Left hindlimb (tissue), 1 donor: ENCODE data around the gene KIFAP3.
A peak's percentile ranks its signal among the peaks of the same experiment; 100 is the strongest.
"Not testable (repeated sequence)": the region's sequence is repeated elsewhere in the genome, so short reads cannot be mapped to it uniquely, and the experiment has no call there.

Source experiments
- DNase-seq: peaks from one replicate; pipeline ENCODE4 v3.0.0-alpha.2; 2018

The KIFAP3 gene

GRCh38 chr1:170061676-170062075 is 12.8 kb downstream of the KIFAP3 start:
- not testable (repeated sequence) for DNase-seq

GRCh38 chr1:170060015-170060520 is 14.4 kb downstream of the KIFAP3 start:
- not testable (repeated sequence) for DNase-seq

GRCh38 chr1:170049176-170049800 is 25.2 kb downstream of the KIFAP3 start:
- DNase-seq = no peak

GRCh38 chr1:170048515-170048914 is 26.0 kb downstream of the KIFAP3 start:
- DNase-seq = no peak

GRCh38 chr1:170044187-170044586 is 30.3 kb downstream of the KIFAP3 start:
- no peak for DNase-seq

GRCh38 chr1:170041423-170042192 is 32.9 kb downstream of the KIFAP3 start:
- DNase-seq = no peak

- no peak for DNase-seq
Measured at GRCh38 chr1:170032531-170033280, 41.8 kb downstream of the KIFAP3 start.

GRCh38 chr1:170030212-170030611 is 44.3 kb downstream of the KIFAP3 start:
- no peak for DNase-seq

- DNase-seq = no peak
Measured at GRCh38 chr1:170027760-170028159, 46.7 kb downstream of the KIFAP3 start.

- DNase-seq = no peak
Measured at GRCh38 chr1:170020859-170021258, 53.6 kb downstream of the KIFAP3 start.

- DNase-seq = no peak
Measured at GRCh38 chr1:170017478-170017877, 57.0 kb downstream of the KIFAP3 start.

- DNase-seq = no peak
Measured at GRCh38 chr1:170012920-170013319, 61.6 kb downstream of the KIFAP3 start.

- no peak for DNase-seq
Measured at GRCh38 chr1:170010443-170010842, 64.1 kb downstream of the KIFAP3 start.

- no peak for DNase-seq
Measured at GRCh38 chr1:170009551-170009950, 64.9 kb downstream of the KIFAP3 start.

- not testable (repeated sequence) for DNase-seq
Measured at GRCh38 chr1:170008745-170009144, 65.8 kb downstream of the KIFAP3 start.

GRCh38 chr1:170003270-170003835 is 71.1 kb downstream of the KIFAP3 start:
- not testable (repeated sequence) for DNase-seq

- no peak for DNase-seq
Measured at GRCh38 chr1:170001266-170001665, 73.2 kb downstream of the KIFAP3 start.

- DNase-seq = peak; percentile 24
Measured at GRCh38 chr1:169999761-170000160, 74.7 kb downstream of the KIFAP3 start.

GRCh38 chr1:169999331-169999741 is 75.2 kb downstream of the KIFAP3 start:
- DNase-seq = peak; percentile 57

GRCh38 chr1:169995993-169996392 is 78.5 kb downstream of the KIFAP3 start:
- no peak for DNase-seq

- no peak for DNase-seq
Measured at GRCh38 chr1:169989246-169989645, 85.2 kb downstream of the KIFAP3 start.

GRCh38 chr1:169985757-169986156 is 88.7 kb downstream of the KIFAP3 start:
- DNase-seq = no peak

- DNase-seq = no peak
Measured at GRCh38 chr1:169974067-169974466, 100.4 kb downstream of the KIFAP3 start.
